HG02610 (cell line): Measurements from ENCODE around the gene A4GALT.
"Not testable (repeated sequence)": the region's sequence is repeated elsewhere in the genome, so short reads cannot be mapped to it uniquely, and the experiment has no call there.

Experiments used
- ATAC-seq: cut with Tn5 transposase; IDR thresholded peaks from one replicate; pipeline ENCODE4 v1.9.1; 2021; ENCODE audit warnings: mild to moderate bottlenecking, moderate library complexity; ENCODE audit not compliant: unreplicated experiment

The A4GALT gene, protein sequence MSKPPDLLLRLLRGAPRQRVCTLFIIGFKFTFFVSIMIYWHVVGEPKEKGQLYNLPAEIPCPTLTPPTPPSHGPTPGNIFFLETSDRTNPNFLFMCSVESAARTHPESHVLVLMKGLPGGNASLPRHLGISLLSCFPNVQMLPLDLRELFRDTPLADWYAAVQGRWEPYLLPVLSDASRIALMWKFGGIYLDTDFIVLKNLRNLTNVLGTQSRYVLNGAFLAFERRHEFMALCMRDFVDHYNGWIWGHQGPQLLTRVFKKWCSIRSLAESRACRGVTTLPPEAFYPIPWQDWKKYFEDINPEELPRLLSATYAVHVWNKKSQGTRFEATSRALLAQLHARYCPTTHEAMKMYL

DNA sequence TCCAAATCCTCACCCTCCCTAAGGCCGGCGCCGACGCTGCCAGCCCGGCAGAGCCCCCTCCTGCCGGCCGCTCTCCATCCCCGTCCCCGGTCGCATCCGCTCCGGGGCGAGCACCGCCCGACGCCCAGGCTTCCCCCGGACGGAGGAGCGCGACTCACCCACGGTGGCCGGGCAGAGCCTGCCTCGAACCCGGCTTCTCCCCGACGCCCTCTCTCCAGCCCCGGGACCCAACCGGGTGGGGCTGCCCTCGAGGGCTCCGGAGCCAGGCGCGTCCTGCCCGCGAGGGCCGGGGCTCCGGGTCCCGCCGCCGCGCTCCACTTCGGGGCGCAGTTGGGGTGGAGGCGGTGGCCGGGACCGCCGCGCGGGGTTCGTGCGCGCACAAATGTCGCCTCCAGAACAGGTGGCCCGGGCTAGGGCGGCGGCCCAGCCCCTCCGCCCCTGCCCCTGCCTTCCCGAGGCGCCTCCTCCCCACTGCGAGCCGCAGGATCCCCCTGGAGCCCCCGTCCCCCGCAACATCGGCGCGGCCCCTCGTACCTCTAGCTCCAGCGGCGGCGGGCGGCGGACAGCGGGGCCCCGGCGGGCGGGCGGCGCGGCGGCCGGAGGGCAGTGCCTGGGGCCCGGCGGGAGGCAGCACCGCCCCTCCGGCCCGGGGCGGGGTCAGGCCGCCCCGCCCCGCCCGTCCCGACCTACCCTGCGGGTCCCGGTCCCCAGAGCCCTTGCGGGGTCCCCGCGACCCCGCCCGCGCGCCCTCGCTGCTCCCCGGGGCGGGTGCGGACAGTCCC is at the start of gene A4GALT:
TSS of gene A4GALT (minus strand) at position 608 of the 782 bp plus-strand sequence. CDS start 26,919 bp downstream, outside the sequence.
- ATAC-seq = no peak

DNA sequence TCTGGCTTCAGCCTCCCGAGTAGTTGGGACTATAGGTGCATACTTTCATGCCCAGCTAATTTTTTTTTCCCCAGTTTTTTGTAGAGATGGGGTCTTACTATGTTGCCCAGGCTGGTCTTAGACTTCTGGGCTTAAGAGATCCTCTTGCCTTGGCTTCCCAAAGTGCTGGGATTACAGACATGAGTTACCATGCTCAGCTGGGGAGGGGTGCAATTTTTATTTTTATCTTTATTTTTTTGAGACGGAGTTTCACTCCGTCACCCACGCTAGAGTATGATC is 49.7 kb upstream of the A4GALT start:
- ATAC-seq = no peak

DNA sequence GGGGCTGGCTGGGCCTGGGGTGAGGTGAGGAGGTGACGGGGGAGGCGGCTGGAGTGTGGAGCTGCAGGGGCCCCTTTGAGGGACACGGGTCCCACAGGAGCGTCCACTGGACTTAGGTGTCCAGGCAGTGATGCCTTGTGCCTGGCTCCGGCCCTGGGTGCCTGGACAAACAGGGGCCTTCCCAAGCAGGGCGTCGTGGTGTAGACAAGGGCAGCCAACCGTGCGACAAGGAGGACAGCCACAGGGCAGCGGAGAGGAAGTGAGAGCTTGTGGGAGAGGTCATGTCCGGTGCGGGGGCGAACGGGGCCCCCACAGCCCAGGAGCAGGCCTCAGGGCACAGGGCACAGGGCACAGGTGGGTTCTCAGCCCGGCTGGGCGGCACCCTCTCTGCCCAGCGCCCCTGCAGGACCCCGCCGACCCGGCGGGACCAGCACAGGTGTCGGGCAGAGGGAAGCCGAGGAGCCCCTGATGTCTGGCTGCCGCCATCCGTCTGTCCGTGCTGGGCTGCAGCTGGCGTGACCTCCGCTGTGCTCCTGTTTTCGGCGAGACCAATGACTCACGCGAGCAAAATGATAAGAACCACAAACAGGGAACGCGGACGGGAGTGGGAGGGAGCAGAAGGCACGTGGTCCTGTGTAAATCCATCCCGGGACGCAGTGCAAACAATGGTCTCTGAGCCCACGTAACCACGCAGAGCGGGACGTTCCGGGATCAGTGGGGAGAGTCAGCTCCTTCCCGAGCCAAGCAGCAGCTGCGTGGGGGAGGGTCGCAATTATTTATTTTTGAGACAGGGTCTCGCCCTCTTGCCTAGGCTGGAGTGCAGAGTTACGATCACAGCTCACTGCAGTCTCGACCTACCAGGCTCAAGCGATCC is 49.1 kb upstream of the A4GALT start:
- ATAC-seq = peak; percentile 73

DNA sequence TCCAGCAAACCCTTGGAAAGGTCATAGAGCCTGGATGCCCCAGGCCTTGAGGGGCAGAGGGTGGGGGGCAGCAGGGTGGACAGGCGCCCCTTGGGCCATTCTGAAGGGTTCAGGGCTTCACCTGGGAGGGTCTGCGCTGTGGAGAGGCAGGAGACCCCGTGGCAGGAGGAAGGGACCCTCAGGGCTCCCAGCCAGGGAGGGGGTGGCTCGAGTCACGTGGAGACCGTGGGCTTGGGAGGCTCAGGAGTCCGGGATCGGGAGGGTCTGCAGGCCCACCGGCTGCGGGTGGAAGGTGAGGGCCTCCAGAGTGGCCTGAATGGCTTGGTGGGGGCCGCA is 48.5 kb upstream of the A4GALT start:
- ATAC-seq = no peak

DNA sequence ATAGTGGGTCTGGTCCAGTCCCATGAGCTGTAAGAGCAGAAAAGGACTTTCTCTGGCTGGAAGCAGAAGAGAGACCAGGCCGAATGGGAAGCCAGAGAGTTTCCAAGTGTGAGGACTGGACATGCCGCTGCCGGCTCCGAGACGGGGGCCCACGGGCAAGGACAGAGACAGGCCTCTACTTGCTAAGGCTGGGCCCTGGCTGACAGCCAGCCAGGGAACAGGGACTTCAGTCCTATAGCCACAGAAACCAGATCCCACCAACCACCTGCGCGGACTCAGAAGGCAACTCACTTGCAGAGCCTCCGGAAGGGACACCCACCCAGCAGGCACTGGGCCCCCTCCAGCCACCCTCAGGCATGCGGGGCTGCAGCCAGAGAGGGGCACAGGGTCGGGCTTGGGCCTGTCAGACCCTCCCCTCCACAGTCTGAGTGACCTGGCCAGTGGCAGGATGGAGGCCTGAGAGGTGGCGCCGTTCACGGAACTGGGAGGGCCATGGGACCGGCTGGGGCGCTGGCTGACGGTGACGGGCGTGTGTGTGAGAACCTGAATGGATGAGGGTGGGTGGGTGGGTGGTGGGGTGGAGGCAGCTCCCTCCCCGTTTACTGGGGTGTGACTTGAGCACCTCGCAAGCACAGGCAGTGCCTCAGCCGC is 47.8 kb upstream of the A4GALT start:
- no peak for ATAC-seq

DNA sequence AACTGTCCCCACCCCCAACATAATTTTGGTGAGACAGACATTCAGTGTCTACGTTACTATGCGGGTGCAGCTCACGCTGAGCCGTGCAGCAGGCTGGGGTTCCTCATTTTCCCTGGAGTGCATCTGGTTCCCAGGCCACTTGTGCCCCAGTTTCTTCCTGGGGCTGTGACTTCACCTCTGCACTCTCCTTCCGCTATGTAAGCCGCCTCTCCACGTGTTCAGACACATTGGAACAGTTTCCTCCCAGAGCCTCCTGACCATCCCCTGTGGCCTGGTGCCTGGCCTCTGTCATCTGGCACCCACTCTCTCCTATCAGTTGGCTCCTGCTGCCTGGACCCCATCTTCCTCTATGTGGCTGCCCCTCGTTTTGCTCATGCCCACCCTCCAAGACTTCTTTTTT is 46.2 kb upstream of the A4GALT start:
- ATAC-seq = no peak

DNA sequence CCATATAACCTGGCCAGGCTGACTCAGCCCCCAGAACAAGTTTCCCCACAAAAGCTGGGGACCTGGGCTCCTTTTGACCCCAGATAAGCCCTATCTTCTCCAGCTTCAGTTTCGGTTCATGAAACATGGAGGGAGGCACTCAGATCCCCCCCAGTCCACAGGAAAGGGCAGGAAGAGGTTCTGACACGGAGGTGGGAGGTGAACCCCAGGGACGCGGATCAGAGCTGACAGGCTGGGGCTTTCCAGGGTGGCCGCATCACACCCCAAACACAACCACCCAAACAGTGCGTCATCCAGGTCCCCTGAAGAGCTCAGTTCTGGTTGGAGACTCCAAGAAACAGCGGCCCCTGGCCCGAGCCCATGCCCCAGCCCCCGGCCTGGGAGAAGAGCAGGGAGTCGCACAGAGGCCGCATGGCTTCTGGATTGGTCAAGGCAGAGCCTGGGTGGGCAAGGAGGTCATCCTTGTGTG is 44.3 kb upstream of the A4GALT start:
- ATAC-seq = no peak

DNA sequence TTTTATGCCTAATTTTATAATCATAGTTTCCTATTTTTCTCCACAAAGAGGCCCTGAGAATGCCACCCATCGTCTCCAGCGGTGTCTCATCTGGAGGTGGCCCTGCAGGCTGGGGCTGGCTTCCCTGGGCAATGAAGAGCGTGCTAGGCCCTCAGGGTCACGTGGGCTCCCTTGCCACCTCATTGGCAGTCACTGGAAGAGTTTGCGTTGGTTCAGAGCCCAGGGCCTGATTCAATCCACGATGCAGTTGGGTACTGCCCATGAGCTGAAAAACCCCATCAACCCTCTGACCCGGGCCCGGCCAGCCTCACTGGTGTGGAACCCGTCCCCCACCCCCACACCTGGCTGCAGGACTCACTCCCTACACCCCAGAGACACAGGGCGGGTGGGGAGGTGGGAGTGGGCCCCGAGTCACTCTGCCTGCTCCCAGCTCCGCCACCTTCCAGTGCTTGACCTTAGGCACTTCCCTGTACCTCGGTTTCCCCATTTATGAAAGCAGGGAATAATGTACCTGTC is 43.4 kb upstream of the A4GALT start:
- ATAC-seq = no peak

DNA sequence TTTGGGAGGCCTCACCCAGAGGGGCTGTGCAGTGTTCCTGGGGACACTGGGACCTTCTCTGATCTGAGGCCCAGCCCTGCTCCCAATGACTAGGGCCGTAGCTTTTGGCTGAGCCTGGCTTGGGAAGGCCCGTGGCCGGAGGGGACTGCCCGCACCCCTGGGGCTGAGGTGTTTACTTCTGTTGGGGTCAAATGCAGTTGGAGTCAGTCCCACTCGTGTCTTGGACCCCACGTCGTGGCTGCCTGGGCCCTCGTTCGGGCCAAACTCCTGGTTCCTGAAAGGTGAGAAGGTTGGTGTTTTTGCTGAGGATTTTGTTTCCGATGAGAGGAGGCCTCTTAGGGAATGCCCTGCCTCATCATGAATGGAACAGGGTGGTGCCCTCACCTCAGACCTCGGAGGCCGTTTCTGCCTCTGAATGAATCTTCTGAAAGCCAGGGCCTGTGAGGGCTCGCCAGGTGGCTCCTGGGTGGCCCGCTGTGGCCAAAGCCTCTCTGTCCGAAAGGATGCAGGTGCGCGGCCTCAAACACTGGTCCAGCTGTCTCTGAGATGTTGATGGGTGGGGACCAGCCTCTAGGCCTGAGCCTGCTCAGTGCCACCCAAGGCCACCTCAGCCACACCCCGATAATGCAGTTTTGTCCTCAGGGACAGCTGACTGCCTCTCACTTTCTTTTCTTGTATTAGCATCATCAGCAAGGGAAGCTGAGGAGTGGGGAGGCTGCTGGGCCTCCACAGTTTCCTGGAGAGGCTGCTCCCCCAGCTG is 40.3 kb upstream of the A4GALT start:
- no peak for ATAC-seq

DNA sequence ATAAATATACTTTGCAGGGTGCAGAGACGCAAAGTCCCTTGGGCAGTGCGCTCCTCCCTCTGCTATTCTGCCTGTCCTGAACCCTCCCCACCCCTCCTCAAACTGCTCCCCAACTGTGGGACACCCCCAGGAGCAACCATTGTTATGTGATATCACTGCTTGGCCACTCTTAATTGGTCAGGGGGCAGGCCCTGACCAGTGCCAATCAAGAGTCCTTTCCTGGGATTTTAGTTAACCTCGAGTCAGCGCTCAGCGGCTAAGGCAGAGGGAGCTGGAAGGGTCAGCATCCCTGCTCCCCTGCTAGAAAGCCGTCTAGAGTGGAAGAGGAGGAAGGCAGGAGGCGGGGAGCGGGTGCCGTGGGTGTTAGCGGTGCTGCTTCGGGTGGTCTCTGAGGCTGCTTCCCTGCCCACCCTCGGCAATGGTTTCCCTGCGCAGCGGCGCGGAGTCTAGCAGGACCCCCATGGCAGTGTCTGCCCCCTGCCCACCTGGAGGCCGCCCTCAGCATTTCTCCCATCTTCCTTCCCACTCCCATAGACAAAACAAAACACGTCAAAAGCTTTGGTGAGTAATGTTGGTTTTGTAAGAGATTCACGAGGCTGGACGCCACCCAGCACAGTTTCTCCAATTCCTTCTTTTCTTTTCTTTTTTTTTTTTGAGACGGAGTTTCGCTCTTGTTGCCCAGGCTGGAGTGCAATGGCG is 38.4 kb upstream of the A4GALT start:
- no peak for ATAC-seq

DNA sequence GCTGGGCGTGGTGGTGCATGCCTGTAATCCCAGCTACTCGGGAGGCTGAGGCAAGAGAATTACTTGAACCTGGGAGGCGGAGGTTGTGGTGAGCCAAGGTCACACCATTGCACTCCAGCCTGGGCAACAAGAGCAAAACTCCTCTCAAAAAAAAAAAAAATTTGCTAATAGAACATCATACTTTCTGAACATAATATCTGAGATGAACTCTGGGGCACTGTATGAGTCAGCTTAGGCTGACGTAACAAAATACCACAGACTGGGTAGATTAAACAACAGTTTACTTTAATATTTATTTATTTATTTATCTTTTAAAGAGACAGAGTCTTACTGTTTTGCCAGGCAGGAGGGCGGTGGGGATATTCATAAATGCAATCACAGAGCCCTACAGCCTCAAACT is 34.9 kb upstream of the A4GALT start:
- not testable (repeated sequence) for ATAC-seq

DNA sequence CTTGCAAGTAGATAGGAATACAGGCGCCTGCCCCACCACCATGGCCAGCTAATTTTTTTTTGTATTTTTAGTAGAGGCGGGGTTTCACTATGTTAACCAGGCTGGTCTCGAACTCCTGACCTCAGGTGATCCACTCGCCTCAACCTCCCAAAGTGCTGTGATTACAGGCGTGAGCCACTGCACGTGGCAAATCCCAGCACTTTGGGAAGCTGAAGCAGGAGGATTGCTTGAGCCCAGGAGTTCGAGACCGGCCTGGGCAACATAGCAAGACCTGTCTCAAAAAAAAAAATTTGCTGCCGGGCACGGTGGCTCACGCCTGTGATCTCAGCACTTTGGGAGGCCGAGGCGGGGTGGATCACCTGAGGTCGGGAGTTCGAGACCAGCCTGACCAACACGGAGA is 34.5 kb upstream of the A4GALT start:
- not testable (repeated sequence) for ATAC-seq

DNA sequence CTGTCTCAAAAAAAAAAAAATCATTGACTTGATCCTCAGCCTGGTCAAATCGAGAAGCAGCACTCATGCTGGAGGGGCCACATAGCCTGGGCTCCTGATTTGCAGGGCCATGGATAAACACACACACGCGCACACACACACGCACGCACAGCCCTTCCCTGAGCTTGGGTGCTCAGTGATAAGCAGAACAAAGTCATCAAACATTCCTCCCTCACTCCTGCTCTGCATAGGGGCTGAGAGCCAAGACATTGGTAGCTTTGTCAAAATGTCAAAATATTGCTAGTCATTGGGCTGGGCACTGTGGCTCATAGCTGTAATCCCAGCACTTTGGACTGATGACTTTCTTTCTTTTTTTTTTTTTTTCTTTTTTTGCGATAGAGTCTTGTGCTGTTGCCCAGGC is 34.0 kb upstream of the A4GALT start:
- no peak for ATAC-seq

DNA sequence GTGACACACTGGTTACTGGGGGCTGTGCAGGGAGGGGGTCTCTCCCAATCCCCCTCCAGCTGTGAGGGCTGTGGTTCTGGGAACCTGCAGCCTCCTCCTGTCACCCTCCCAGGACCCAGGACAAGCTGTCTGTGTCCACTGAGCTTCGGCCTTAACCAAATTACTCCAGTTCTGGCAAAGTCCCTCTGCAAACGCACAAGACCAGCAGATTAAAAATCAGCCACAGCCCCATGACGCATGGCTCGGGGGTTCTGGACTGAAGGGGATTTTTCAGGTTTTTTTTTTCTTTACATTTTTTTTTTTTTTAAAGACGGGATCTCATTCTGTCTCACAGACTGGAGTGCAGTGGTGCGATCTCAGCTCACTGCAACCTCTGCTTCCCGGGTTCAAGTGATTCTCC is 32.2 kb upstream of the A4GALT start:
- ATAC-seq = no peak

DNA sequence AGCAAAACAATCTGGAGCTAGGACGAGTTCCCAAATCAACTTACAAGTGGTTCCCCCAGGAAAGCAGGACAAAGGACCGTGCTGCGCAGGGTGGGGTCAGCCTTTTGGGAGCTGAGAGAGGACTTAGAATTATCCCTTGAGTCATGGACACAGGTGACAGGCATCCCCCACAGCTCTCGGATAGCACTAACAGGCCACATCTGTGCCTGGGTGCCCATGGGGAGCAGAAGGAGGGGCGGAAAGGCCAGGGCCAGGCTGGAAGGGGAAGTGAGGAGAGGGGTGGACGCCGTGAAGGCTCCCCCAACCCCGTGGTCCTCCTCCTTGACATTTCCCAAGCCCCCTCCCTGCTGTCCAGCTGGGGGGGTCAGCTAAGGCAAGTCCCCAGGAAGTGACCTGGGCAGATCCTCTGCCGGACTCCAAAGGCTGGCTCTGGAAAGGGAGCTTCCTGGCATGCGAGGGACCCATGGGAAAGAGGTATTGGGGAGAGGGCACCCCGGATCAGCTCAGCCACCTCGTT is 31.6 kb upstream of the A4GALT start:
- ATAC-seq = no peak

DNA sequence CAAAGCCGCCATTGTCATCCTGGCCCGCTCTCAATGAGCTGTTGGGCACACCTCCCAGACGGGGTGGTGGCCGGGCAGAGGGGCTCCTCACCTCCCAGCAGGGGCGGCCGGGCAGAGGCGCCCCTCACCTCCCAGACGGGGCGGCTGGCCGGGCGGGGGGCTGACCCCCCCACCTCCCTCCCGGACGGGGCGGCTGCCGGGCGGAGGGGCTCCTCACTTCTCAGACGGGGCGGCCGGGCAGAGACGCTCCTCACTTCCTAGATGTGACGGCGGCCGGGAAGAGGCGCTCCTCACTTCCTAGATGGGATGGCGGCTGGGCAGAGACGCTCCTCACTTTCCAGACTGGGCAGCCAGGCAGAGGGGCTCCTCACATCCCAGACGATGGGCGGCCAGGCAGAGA is 29.8 kb upstream of the A4GALT start:
- ATAC-seq = not testable (repeated sequence)

DNA sequence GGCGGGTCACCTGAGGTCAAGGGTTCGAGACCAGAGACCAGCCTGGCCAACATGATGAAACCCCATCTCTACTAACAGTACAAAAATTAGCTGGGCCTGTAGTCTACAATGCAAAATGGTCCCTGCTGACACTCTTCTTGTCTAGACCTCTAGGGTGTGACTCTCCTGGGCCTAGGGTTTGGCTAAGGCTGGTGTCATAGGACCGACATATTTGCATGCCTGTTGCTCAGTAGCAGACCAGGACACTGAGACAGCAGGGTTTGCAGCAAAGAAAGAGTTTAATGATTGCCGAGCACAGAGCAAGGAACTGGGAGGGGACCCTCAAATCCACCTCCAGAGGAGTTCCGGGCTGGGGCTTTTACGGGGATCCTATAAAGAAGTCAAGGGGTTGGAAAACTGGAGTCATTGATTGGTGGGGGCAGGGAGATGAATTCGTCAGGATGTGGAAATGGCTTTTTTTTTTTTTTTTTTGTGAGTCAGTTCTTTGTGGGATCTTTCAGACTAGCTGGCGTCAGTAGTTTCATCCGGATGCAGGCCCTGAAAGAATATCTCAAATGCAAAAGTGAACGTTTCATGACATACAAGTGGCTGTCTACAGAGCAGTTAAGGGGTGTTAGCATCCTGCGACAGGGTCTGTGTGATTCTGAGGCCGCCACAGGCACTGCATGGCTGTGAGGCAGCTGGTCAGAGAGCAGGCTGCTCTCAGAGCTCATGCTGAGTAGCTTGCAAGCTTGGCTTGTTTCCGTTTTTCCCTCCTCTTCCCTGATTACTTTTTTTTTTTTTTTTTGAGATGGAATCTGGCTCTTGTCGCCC is 27.2 kb upstream of the A4GALT start:
- ATAC-seq = no peak

DNA sequence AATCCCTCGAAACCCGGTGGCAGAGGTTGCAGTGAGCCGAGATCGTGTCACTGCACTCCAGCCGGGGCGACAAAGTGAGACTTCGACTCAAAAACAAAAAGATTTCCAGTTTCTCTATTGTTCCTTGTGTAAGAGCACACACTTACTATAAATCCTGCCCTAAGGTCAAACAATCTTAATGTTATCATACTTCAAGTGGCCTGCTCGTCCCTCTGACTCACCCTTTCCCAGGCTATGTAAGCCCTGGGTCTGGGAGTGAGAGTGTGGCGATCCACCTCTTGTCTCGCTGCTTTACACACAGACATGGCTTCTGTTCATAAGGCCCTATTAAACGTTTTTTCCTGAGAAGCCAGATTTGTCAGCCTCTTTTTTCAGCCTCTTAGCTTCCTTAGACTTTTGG is 24.4 kb upstream of the A4GALT start:
- no peak for ATAC-seq
